Measurements from ENCODE around the gene TPM4.

Gene TPM4

GRCh38 chr19:16143399-16144215 is 67.3 kb downstream of the TPM4 start, which contains the start of gene HSH2D:
TSS of gene HSH2D (plus strand) at chr19:16143685. CDS start at chr19:16148751, 5,066 bp downstream.
- TF ChIP-seq SIN3A (IDR thresholded peaks at IDR 0.05; ENCODE audit: borderline replicate concordance, insufficient read depth, low read length) (no peak), TAF1 (IDR thresholded peaks at IDR 0.05; ENCODE audit: borderline replicate concordance, insufficient read depth, low read length) (no peak), POLR2AphosphoS5 (IDR thresholded peaks at IDR 0.05; ENCODE audit: low read depth, low read length) (no peak), REST (IDR thresholded peaks at IDR 0.05; ENCODE audit: insufficient read depth in 1 of 2, low read depth in 2 of 2, low read length in 2 of 2) (no peak), FOXP2 (optimal IDR thresholded peaks at IDR 0.05; ENCODE audit: borderline replicate concordance, extremely low read depth, extremely low read length, insufficient read depth) (no peak)

- TF ChIP-seq SIN3A (IDR thresholded peaks at IDR 0.05; ENCODE audit: borderline replicate concordance, insufficient read depth, low read length) (no peak), FOXP2 (optimal IDR thresholded peaks at IDR 0.05; ENCODE audit: borderline replicate concordance, extremely low read depth, extremely low read length, insufficient read depth) (no peak), REST (IDR thresholded peaks at IDR 0.05; ENCODE audit: insufficient read depth in 1 of 2, low read depth in 2 of 2, low read length in 2 of 2) (no peak), POLR2AphosphoS5 (IDR thresholded peaks at IDR 0.05; ENCODE audit: low read depth, low read length) (no peak), TAF1 (IDR thresholded peaks at IDR 0.05; ENCODE audit: borderline replicate concordance, insufficient read depth, low read length) (no peak)
Observed at GRCh38 chr19:16144216-16144581, 67.9 kb downstream of the TPM4 start.

- no peak for TF ChIP-seq SIN3A (IDR thresholded peaks at IDR 0.05; ENCODE audit: borderline replicate concordance, insufficient read depth, low read length)
- TF ChIP-seq REST (IDR thresholded peaks at IDR 0.05; ENCODE audit: insufficient read depth in 1 of 2, low read depth in 2 of 2, low read length in 2 of 2), result no peak
- no peak for TF ChIP-seq TAF1 (IDR thresholded peaks at IDR 0.05; ENCODE audit: borderline replicate concordance, insufficient read depth, low read length)
- TF ChIP-seq FOXP2 (optimal IDR thresholded peaks at IDR 0.05; ENCODE audit: borderline replicate concordance, extremely low read depth, extremely low read length, insufficient read depth), result no peak
- TF ChIP-seq POLR2AphosphoS5 (IDR thresholded peaks at IDR 0.05; ENCODE audit: low read depth, low read length), result no peak
Observed at GRCh38 chr19:16146112-16146511, 69.8 kb downstream of the TPM4 start.

DNA sequence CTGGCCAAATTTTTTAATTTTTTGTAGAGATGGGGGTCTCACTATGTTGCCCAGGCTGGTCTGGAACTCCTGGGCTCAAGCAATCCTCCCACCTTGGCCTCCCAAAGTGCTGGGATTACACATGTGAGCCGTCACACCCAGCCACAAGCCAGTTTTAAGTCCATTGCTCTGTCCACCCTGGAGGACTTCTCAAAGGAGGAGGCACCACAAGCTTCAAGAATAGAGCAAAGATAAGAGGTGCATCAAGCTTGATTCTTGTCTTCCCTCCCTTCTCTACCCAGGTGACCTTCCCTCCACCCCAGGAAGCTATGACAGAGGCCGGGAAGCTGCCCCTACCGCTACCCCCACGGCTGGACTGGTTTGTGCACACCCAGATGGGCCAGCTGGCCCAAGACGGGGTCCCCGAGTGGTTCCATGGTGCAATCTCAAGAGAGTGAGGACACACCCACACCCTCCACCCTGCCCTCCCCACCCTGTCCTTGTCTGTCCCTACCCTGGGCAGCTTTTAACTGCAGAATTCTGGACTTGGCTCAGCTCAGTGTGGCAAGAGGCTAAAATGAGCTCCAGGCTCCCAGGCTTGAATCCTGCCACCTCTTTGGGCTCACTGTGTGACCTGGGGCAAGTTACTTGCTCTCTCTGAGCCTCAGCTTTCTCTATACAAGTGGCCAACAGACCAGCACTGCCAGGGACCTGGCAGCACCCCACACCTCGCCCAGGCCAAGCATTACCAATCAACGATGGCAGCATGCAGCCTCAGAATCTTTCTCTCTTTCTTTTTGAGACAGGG is 72.3 kb downstream of the TPM4 start:
- TF ChIP-seq TAF1 (IDR thresholded peaks at IDR 0.05; ENCODE audit: borderline replicate concordance, insufficient read depth, low read length), result no peak
- no peak for TF ChIP-seq SIN3A (IDR thresholded peaks at IDR 0.05; ENCODE audit: borderline replicate concordance, insufficient read depth, low read length)
- TF ChIP-seq POLR2AphosphoS5 (IDR thresholded peaks at IDR 0.05; ENCODE audit: low read depth, low read length), result no peak
- TF ChIP-seq REST (IDR thresholded peaks at IDR 0.05; ENCODE audit: insufficient read depth in 1 of 2, low read depth in 2 of 2, low read length in 2 of 2), result no peak
- no peak for TF ChIP-seq FOXP2 (optimal IDR thresholded peaks at IDR 0.05; ENCODE audit: borderline replicate concordance, extremely low read depth, extremely low read length, insufficient read depth)

Measured in PFSK-1 (cell line).